Stimulated activated CD8-positive, alpha-beta memory T cell treated with anti-CD3 and anti-CD28 coated beads, Interleukin-4, amount 100 ng/mL, for 4 hours (primary cell): ENCODE results near the gene KCNA2.

Experiments used
- DNase-seq, 2 donors: peaks; one replicate each; pipeline ENCODE4 v3.0.0-alpha.2; 2020; ENCODE audit warnings: low read depth in 2 of 2, low spot score in 1 of 2

Gene KCNA2

DNA sequence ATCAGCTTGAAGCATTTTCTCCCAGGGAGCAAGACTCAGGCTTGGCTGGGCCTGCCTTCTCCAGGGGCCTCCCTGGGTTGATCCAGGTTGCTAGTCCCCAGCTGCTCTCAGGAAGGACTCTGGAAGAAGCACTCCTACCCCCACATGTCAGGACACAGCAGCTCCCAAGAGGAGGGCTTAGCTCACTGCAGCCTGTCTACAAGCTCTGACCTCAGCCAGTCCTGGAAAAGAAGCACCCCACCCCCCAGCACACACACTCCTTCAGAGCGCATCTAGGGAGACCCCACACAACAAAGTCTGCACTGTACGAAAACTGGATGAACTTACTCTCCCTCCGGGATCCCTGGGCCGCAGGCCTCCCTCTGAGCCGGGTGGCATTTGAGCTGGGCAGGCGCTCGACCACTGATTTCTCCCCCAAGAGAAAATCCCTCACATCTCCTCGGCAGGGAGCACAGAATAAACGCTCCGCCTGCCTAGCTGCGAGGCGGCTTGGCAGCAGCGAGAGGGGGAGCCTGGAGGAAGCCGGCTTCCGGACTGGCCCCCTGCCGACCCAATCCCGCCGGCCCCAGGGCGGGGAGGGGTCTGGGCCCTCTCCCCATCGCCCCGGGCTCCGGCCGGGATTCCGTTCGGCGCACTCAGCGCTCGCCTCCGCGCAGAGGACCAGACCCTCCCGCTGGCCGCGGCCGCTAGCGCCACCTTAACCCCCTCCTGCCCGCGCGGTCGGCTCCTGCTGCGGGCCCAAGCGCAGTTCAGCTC is at the start of gene KCNA2:
Gene KCNA2 (minus strand): TSS at position 458 of the 756 bp plus-strand sequence. CDS start 1,576 bp downstream, outside the sequence.
- no peak for DNase-seq

DNA sequence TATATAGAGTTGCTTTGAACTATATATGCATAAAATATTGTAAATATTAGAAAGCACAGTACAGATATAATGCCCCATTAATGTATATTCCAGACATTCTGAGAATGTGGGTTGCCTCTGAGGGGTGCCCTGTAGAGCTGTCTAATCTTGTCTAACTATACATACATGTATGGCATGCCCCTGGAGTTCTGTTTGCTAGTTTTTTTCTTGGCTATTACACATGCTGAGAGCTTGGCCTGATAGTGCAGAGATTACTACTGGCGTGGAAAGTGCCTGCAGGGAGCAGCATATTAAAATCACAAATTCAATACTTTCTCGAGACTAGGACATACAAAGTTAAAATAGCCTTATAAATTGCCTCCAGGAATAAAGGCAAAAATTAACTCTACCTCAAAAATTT is 44.5 kb upstream of the KCNA2 start:
- DNase-seq, result no peak

- no peak for DNase-seq
These were observed 42.3 kb upstream of the KCNA2 start for GRCh38 chr1:110648417-110648816.

DNA sequence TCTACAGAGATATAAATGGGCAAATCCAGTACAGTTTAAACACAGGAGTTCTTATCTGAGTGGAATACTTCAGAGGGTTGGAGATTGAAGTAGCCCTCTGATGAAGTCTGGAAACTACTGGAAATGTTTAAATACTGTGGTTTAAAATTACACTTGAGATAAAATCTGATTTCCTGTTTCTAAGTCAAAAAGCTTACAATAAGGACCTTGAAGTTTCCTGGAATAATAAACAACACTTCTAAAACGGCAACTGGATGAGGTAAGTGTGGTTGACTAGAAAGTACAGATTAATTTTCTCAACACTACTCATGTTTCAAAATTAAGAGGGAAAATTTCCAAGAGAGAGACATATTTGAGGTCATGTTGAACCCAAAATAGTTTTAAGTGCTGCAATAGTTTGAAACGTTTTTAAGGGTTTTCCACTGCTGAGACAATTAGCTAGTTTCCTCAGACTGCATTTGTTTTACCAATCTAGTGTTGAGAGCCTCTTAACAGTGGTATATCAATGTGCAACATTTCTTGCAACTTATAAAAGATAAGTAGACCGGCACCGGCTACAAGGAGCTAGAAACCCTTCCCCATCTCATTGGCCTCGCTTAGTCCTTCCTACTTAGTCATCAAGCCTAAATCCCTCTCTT is 41.2 kb upstream of the KCNA2 start:
- no peak for DNase-seq

DNA sequence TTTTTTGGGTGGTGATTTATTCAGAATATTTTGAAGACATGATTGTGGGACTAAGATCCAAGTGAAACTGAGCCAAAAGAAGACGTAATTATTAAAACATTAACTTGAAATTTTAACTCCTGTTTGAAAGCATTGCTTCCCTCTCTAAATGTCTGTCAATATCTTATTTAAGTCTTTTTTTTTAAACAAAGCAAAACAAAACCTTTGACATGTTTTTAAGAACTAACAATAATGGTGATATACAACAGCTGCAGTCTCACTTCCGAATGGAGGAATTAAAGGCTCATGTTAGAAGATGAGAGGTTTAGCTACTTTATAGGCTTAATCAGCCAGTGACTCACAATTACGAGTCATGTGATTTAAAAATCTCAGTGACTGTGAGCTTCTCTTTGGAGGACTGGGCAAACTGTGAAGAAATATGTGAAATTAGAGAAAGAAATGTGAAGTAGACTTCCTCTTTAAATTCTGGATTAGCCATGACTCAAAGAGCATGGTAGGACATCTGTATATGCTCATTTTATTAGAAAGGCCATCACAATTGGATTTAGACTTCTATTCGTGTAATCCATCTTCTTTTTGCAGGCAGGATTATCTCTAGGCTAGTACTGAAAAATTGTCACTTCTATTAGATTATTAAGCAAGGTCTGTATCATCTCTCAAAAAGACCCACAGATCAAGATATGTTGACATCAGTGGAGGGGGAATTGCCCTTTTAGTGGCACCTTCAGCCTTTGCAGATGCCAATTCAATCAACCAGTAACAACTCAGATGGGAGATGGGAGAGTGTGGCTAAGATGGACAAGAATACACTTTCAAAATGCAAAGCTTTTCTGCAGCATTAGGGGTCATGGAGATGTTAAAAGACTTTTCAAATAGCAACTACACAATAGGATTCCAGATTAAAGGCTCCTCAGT is 39.9 kb upstream of the KCNA2 start:
- DNase-seq, result no peak

DNA sequence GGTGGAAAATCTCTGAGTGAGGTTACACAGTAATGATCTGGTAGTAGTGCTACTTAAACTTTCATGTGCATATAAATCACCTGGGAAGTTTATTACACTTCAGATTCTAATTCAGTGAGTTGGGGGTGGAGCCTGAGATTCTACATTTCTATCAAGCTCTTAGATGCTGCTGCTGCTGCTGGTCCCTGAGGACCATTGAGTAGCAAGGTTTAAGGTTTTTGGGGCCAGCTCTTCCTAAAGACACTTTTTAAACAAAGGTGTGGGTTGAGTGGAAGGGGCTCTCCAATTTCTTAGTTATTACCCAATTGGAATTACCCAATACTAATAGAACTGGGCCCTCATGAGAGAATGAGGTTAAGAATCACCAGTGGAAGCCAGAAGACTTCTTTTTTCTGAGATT is 39.1 kb upstream of the KCNA2 start:
- no peak for DNase-seq

- no peak for DNase-seq
These were observed 37.8 kb upstream of the KCNA2 start for GRCh38 chr1:110643879-110644472.

DNA sequence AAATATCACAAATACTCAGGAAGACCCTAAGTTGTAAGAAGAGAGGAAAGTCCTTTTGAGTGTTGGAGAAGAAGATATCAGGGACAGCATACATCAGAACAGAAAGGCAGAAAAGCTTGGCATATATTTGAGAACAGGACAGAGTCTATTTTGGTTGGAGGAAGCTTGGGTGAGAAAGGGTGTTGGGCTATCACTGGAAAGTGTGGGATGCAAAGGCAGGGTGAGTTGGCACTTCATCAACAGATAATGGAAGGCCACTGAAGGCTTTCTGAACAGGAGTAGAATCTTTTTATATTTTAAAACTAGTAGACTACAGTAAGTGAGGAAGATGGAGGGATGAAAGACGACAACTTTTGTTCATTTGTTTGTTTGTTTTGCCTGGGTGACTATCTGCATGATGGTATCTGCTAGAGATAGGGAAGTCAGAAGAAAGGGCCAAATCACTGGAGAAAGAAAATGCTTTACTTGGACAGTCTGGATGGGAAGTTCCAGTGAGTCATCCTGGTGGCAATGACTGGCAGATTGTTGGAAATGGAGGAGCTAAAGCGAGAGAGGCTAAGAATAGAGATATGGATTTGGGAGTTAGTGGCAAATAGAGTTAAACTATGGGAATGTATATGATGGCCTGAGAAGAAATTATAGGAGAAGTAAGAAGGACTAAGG is 33.7 kb upstream of the KCNA2 start:
- no peak for DNase-seq

GRCh38 chr1:110638556-110638955 is 32.4 kb upstream of the KCNA2 start:
- no peak for DNase-seq

DNA sequence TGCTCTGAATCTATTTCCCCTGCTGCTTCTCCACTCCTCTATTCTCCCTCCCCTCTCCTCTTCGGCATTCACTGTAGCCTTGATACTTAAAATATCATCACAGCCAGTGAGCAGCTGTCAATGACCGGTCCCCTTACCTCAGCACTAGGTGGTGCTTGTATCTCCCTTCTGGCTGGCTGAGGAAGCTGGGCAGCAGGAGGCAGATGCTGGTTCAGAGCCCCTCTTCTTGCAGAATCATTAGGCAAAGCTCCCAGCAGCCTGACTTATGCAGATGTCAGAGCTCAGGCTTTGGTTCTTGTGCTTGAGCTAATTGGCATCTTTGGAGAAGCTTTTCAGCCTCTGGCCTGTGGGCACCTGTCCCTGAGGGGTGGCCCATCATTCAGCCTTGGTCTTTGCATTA is 31.9 kb upstream of the KCNA2 start:
- DNase-seq, result no peak

- no peak for DNase-seq
These were observed 31.3 kb upstream of the KCNA2 start for GRCh38 chr1:110637475-110637874.

DNA sequence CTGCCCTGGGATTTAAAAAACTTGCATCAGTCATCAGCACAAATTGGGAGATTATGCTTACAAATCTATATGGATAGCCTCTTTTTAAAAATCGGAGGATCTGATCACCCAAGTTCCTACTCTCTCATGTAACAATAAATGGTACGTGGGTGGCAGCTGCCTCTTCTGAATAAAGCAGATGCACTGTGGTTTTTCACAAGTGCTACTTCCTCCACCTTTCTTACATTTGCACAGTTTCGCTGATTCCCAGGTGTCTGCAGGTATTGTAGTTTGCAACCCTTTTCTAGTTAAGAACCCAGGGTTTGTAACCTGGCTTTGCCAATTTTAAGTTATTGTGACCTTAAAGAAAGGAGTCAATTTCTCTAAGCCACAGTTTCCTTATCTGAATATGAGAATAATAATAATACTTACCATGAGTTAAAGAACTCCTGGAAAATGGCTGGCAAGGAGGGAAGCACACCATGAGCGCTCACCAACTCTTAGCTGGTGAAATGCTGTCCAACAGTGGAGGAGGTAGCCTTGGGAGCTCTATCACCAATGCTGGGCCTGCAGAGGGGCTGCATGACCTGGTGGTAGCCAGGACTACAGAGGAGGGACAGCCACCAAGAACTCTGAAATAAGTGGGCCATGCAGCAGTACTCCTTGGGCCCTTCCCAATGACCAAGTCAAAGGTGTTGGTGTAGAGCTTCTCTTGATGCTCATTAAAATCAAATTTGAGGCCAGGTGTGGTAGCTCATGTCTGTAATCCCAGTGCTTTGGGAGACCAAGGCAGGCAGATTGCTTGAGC is 30.2 kb upstream of the KCNA2 start:
- DNase-seq, result no peak

GRCh38 chr1:110635434-110635833 is 29.3 kb upstream of the KCNA2 start:
- DNase-seq, result no peak

DNA sequence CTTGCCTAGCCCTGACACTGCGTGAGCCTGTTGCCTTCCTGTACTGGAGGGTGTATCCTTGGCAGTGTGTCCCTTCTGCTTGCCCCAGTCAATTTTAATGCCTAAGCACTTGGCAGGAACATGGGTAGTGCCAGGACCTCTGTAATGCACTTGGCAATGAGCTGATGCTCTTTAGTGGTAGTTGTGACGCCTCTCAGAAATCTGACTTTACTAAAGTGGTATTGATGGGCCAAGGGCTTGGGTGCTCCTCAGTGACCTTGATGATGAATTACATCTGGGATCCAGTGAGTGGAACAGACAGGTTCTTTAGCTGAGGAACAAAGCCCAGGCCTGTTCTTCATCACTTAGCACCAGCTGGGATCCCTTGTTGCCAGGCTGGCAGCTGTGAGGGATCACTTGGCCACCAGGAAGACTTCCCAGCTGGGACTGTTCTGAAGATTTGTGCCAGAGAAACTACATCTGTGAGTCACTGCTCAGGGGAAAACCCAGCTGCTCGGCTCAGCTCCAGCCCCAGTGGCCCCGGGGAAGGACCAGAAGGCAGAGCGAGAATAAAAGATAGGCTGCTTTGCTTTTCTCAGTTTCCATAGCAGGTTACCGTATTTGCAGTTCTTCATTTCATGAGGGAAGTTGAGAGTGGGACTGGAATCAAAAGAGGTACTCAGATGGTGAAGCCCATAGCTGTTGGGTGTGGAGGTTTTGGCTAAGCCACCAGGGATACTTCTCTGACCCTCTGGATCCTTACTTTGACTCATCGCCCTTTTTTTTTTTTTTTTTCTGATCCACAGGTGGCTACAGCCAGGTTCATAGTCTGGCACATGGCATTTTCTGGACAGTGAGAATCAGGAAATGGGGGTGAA is 28.5 kb upstream of the KCNA2 start:
- DNase-seq, result peak in 1 of 2 donors; percentile 37

GRCh38 chr1:110634086-110634454 is 27.9 kb upstream of the KCNA2 start:
- no peak for DNase-seq

DNA sequence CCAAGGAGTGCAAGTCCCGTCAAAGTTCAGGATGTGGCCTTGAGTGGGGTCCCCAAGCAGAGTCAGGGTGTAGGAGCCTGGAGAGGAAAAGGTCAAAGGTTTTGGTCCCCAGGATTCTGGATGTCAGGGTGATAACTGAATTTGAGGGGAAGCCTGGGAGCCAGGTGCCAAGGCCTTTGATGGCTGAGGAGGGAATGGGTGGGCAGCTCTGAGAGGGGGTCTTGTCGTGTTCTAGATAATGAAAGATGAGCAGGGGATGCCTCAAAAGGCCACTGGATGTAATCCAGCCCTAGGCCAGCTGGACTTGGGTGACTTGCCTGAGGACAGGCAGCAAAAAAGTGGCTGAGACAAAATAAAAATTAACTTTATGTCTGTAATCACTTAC is 27.5 kb upstream of the KCNA2 start:
- no peak for DNase-seq

- DNase-seq, result no peak
These were observed 25.9 kb upstream of the KCNA2 start for GRCh38 chr1:110631836-110632620.
